Mesothelial cell of epicardium (in vitro differentiated cells): ENCODE measurements around the gene POLR3K. TPM values are rescaled to one million over a fixed set of nuclear protein-coding genes. Genes with fewer than 3 reads are reported as not detected.
"Not testable (repeated sequence)": the region's sequence is repeated elsewhere in the genome, so short reads cannot be mapped to it uniquely, and the experiment has no call there.

ENCODE experiments used
- DNase-seq, 2 experiments: peaks; one replicate each; pipeline ENCODE4 v3.0.0; 2021; ENCODE audit warnings: low spot score in 2 of 2; ENCODE audit not compliant: unreplicated experiment in 2 of 2
- H3K27ac Mint-ChIP-seq: 2 replicates; pipeline ENCODE4 v1.8.0; 2021; ENCODE audit warnings: mixed read lengths
- H3K27me3 Mint-ChIP-seq: 2 replicates; pipeline ENCODE4 v1.8.0; 2021; ENCODE audit warnings: low read depth, mixed read lengths
- H3K36me3 Mint-ChIP-seq: 2 replicates; pipeline ENCODE4 v1.8.0; 2021; ENCODE audit warnings: mixed read lengths
- H3K4me1 Mint-ChIP-seq: 2 replicates; pipeline ENCODE4 v1.8.0; 2021; ENCODE audit warnings: mixed read lengths
- H3K4me3 Mint-ChIP-seq: 2 replicates; pipeline ENCODE4 v1.8.0; 2021; ENCODE audit warnings: mild to moderate bottlenecking, moderate library complexity, mixed read lengths
- H3K9me3 Mint-ChIP-seq: 2 replicates; pipeline ENCODE4 v1.8.0; 2021; ENCODE audit warnings: mixed read lengths
- total RNA-seq: library from RNA; stranded (reverse); gene quantifications from 3 replicates; pipeline ENCODE4 v1.2.1, GENCODE V29; 2021
- TF ChIP-seq, protein P1 (sequence below): fragments of 200-600 bp; sonication (generic); IDR thresholded peaks from one replicate; pipeline ENCODE4 v1.5.0; 2021; ENCODE audit warnings: antibody characterized with exemption; ENCODE audit not compliant: unreplicated experiment

The POLR3K gene
- total RNA-seq, 1 donor from 2014 or later = 9.1 TPM

DNA sequence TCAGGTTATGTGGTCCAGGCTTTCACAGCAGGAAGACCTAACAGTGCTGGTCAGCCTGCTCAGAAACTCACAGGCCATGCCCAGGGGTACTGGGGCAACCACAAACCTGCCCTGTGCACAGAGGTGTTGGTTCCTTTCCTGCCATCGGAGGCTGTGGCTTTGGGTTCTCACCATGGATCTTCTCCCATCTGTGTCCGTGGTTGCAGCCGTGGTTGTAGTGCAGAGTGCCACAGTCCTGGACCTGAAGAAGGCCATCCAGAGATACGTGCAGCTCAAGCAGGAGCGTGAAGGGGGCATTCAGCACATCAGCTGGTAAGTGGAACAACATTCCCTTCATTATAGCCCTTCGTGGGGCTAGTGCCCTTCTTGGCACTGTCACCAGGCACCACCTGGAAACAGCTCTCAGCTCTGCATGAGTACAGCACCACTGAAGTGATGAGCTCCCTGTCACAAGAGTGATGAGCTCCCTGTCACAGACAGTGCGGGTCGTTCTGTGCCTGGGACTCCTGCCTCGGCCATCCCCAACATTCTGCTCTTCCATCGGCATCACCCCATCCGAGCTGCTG is 2.2 kb upstream of the POLR3K start:
- DNase-seq = no peak
- Mint-ChIP-seq H3K9me3 (no peaks in the 10 kb centered on the region), H3K4me3 (peak overlapping the region; percentile 53), H3K27me3 (no peaks in the 10 kb centered on the region), H3K36me3 (peaks cover 16% of the 10 kb centered on the region), H3K27ac (no peak overlapping the region), H3K4me1 (peaks cover 29% of the 10 kb centered on the region)
- TF ChIP-seq, protein P1, sequence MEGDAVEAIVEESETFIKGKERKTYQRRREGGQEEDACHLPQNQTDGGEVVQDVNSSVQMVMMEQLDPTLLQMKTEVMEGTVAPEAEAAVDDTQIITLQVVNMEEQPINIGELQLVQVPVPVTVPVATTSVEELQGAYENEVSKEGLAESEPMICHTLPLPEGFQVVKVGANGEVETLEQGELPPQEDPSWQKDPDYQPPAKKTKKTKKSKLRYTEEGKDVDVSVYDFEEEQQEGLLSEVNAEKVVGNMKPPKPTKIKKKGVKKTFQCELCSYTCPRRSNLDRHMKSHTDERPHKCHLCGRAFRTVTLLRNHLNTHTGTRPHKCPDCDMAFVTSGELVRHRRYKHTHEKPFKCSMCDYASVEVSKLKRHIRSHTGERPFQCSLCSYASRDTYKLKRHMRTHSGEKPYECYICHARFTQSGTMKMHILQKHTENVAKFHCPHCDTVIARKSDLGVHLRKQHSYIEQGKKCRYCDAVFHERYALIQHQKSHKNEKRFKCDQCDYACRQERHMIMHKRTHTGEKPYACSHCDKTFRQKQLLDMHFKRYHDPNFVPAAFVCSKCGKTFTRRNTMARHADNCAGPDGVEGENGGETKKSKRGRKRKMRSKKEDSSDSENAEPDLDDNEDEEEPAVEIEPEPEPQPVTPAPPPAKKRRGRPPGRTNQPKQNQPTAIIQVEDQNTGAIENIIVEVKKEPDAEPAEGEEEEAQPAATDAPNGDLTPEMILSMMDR = no peak

DNA sequence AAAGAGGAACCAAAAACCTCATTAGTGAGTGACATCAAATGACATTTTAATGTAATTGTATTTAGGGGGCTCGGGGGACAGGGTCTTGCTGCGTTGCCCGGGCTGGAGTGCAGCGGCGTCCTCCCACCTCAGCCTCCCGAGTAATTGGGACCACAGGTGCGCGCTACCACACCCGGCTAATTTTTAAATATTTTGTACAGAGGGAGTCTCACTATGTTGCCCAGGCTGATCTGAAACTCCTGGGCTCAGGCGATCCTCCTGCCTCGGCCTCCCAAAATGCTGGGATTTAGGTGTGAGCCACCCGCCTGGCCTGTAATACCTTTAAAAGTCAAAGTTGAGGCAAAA is 801 bp upstream of the POLR3K start:
- TF ChIP-seq, protein P1 = no peak
- Mint-ChIP-seq H3K9me3 (no peaks in the 10 kb centered on the region), H3K36me3 (peaks cover 16% of the 10 kb centered on the region), H3K4me1 (peaks cover 16% of the 10 kb centered on the region), H3K27ac (no peak overlapping the region), H3K27me3 (no peaks in the 10 kb centered on the region), H3K4me3 (peak overlapping the region; percentile 94)
- no peak for DNase-seq

DNA sequence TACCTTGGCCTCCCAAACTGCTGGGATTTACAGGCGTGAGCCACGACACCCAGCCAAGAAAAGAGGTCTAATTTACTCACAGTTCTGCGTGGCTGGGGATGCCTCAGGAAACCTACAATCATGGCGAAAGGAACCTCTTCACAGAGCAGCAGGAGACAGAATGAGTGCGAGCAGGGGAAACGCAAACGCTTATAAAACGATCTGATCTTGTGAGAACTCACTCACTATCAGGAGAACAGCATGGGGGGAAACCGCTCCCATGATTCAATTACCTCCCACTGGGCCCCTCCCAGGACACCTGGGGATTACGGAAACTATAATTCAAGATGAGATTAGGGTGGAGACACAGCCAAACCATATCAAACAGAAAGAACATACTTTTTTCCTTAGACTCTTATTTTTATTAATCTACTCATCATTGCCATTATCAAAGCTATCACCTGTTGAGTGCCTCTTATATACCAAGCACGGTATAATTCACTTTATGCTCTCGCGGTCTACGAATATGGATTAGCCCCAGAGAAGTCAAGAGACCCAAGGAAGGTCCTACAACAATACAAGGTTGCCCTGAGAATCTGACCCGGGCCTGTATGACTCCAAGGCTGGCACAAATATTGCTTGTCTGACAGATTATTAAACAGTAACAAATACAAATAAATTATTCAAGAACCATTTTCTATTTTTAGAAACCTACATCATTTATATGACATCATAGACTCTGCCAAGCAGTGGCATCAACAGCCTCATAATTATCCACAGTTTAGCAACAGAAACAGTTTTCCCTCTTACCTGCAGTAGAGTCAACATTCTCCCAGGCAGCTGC is 2.4 kb downstream of the POLR3K start:
- Mint-ChIP-seq H3K27ac (no peak overlapping the region), H3K36me3 (peaks cover 22% of the 10 kb centered on the region), H3K4me1 (peaks cover 14% of the 10 kb centered on the region), H3K4me3 (peak overlapping the region; percentile 30), H3K27me3 (no peaks in the 10 kb centered on the region), H3K9me3 (no peaks in the 10 kb centered on the region)
- no peak for DNase-seq
- TF ChIP-seq, protein P1 = no peak

DNA sequence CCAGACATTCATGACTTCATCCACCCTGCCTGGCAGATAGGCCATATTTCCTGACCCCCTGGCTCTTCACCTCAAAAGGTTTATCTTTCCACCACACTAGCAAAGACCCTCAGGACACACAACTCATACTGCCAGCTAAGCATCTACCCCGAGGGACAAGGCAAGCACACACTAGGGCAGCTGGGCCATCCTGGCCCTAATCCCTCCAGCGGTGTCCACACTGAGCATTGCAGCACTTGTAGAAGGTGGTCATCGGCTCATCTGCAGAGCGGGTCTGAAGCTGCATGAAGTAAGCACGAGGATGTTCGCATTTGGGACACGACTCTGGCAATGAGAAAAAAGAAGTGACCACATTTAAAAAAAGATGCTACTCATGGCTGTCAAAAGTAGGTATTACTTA is 6.2 kb downstream of the POLR3K start:
- H3K36me3 Mint-ChIP-seq = peaks cover 48% of the 10 kb centered on the region
- peaks cover 4% of the 10 kb centered on the region for H3K4me1 Mint-ChIP-seq
- no peak overlapping the region for H3K27ac Mint-ChIP-seq
- no peak overlapping the region for H3K4me3 Mint-ChIP-seq
- TF ChIP-seq, protein P1 = no peak
- no peak for DNase-seq
- H3K27me3 Mint-ChIP-seq = no peaks in the 10 kb centered on the region
- H3K9me3 Mint-ChIP-seq = no peaks in the 10 kb centered on the region

DNA sequence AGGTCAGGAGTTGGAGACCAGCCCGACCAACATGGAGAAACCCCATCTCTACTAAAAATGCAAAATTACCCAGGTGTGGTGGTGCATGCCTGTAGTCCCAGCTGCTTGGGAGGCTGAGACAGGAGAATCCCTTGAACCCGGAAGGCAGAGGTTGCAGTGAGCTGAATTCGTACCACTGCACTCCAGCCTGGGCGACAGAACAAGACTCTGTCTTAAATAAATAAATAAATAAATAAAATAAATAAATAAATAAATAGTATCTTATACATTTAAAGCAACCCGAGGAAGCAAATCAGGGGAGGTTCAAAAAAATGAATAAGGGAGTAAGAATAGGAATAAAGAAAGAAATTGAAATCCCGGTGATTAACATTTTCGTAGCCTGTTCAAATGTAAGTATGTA is 6.9 kb downstream of the POLR3K start:
- H3K4me3 Mint-ChIP-seq, H3K4me1 Mint-ChIP-seq: not testable (repeated sequence)
- H3K36me3 Mint-ChIP-seq = peaks cover 53% of the 10 kb centered on the region

DNA sequence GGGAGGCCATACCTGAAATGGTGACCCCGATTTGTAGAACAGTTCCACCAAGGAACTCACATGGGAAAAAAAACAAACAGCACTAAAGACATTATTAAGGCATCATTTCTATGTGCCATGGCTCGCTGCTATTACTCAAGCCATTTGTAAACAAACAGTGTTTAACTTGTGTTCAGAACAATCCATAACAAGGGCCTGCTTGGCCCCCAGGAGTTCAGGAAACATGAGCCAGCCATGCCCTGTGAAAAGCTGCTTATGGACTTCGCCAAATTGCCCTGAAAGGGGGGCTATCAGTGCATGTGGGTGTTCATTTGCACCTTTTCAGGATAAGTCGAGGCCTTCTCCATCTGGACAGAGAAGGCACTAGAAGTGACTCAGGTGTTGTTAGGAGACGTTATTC is 8.0 kb downstream of the POLR3K start:
- TF ChIP-seq, protein P1 = no peak
- H3K27ac Mint-ChIP-seq = no peak overlapping the region
- peaks cover 49% of the 10 kb centered on the region for H3K36me3 Mint-ChIP-seq

More for the DNA sequence above, 6.9 kb downstream of the POLR3K start:
- not testable (repeated sequence) for H3K27ac Mint-ChIP-seq, H3K27me3 Mint-ChIP-seq, H3K9me3 Mint-ChIP-seq, DNase-seq

More for the DNA sequence above, 8.0 kb downstream of the POLR3K start:
- Mint-ChIP-seq H3K9me3 (peaks cover 5% of the 10 kb centered on the region), H3K4me3 (no peak overlapping the region), H3K27me3 (no peaks in the 10 kb centered on the region), H3K4me1 (no peaks in the 10 kb centered on the region)
- DNase-seq = no peak
